ENCODE results near the gene ETNK2.

Gene ETNK2

DNA sequence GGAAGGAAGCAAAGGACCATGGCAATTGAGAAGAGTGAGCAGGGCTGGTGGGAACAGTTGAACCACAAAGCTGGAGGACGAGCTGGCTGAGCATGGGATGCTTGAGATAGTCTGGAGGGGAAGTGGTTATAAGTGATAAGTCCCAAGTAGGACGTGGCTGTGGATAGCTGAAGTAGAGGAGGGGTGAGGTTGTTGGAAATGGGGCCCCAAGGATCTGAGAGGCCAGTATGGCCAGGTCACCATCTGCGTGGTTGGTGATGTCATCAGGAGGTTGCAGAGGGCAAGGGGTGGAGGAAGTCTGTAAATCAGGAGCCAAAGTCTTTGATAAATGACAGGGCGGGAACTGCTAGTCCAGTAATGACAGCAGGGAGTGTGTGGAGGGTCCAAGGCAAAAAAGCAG is 25.3 kb upstream of the ETNK2 start:
- H3K4me3 ChIP-seq (ENCODE audit: low read depth, low read length), result no peak overlapping the region
- TF ChIP-seq, protein P1, sequence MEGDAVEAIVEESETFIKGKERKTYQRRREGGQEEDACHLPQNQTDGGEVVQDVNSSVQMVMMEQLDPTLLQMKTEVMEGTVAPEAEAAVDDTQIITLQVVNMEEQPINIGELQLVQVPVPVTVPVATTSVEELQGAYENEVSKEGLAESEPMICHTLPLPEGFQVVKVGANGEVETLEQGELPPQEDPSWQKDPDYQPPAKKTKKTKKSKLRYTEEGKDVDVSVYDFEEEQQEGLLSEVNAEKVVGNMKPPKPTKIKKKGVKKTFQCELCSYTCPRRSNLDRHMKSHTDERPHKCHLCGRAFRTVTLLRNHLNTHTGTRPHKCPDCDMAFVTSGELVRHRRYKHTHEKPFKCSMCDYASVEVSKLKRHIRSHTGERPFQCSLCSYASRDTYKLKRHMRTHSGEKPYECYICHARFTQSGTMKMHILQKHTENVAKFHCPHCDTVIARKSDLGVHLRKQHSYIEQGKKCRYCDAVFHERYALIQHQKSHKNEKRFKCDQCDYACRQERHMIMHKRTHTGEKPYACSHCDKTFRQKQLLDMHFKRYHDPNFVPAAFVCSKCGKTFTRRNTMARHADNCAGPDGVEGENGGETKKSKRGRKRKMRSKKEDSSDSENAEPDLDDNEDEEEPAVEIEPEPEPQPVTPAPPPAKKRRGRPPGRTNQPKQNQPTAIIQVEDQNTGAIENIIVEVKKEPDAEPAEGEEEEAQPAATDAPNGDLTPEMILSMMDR (IDR thresholded peaks at IDR 0.05; ENCODE audit: borderline replicate concordance, insufficient read depth, low read depth, low read length), result no peak

DNA sequence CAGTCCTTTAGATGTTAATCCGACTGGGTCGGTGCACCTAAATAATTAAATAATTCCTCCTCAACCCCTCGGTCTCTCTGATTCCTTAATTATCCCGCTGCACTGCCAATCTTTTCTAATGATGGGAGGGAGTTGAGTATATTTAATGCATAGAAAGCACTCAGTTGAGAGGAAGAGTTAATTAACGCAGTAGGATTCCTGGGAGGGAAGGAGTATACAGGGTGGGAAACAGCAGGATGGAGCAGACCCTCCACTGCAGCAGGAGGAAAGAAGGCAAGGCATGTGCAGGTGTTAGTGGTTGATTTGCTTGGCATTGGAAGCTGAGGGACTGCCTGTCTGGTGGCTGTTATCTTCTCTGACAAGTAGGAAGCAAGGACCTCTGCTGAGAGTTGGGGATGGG is 24.2 kb upstream of the ETNK2 start:
- H3K4me3 ChIP-seq (ENCODE audit: low read depth, low read length), result no peak overlapping the region

DNA sequence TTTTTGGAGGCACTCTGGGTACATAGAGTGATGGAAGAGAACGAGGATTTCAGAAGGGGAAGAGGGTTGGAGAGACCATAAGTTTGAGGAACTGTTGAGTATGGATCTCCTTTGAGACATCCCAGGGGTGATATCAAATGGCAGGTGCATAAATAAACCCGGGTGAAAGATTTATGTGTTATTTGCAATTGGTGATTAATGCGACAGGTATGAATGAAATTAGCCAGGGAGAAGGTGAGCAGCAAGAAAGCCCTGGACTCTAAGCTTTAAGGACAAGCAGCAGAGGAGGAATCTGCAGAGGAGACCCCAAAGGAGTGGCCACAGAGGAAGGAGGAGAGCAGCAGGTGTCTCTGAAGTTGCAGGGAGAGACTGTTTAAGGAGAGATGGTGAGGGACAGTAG is 23.1 kb upstream of the ETNK2 start:
- TF ChIP-seq, protein P1 (IDR thresholded peaks at IDR 0.05; ENCODE audit: borderline replicate concordance, insufficient read depth, low read depth, low read length), result no peak
- no peak overlapping the region for H3K4me3 ChIP-seq (ENCODE audit: low read depth, low read length)

More for the DNA sequence above, 24.2 kb upstream of the ETNK2 start:
- TF ChIP-seq, protein P1 (IDR thresholded peaks at IDR 0.05; ENCODE audit: borderline replicate concordance, insufficient read depth, low read depth, low read length), result no peak

DNA sequence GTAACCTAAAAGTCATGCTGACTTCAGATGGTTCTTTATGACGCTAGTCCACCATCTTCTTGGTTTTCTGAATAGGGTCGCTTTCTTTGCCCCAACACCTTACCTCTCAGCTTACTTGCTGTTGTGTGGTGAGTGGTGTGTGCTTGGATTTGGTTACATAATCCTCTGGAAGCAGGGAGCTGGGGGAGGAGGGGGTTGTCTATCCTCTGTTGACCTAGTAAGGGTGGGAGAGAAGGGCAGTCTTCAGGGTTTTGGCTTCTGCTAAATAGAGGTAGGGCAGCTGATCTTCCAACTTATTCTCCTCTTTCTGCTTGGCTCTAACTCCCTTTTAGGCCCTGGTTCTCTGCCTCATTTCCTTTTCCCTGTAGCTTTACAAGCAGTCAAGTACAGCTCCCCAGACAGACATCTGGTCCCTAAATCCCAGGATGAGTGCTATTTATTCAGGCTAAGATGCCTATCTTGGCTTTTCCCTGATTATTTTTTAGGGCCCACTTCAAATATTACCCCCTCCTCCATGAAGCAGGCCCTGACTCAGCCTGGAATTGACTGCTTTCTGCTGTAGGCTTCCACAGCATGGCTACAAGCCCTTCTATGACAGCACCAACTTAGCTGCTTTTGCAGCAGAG is 20.7 kb upstream of the ETNK2 start:
- TF ChIP-seq, protein P1 (IDR thresholded peaks at IDR 0.05; ENCODE audit: borderline replicate concordance, insufficient read depth, low read depth, low read length), result no peak
- no peak overlapping the region for H3K4me3 ChIP-seq (ENCODE audit: low read depth, low read length)

DNA sequence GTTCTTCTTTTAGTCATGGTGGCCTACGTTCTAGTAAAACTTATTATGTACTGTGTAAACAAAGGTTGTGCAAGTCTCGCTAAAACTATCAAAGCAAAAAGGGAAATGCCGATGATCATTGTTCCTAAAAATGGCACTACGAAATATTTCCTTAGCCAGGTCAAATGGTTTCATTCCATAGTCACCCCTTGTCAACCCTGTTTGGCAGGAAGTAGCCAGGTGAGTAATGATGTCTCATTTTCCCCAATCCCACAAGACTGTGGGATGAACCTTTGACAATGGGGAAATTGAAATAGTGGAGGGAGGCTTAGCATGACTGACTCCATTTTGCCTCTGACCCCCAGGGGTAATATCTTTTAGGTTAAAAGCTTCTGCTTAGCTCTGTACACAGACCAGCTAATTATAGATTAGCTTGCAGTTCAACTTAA is 19.9 kb upstream of the ETNK2 start:
- no peak overlapping the region for H3K4me3 ChIP-seq (ENCODE audit: low read depth, low read length)
- TF ChIP-seq, protein P1 (IDR thresholded peaks at IDR 0.05; ENCODE audit: borderline replicate concordance, insufficient read depth, low read depth, low read length), result no peak

DNA sequence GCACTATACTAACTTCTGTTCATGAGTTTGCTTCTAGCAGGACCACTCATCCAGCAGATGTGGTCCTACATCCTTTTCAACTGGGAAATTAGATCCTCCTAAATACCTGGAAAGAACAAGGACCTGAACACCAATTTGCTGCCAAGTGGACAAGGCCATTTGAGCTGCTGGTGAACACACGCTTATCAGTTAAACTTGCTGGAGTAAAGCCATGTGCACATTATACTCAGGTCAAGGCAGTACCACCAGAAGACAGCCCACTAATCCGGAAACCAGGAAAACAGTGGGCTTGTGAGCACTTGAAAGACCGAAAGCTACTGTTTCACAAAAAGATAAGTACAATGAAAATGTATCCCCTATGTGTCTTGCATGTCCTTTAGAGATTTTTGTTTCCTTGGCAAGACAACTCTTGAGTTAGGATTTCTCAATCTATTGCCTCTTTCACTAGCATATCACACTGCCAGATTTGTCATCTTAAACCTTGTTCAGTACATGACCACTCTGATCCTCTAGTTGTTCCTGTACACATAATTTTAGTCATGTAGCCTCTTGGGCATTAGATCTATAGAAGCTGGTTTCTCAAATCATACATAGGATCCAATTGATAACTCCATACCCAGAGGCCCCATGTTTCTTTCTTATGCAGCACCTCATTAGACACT is 18.8 kb upstream of the ETNK2 start:
- H3K4me3 ChIP-seq (ENCODE audit: low read depth, low read length), result no peak overlapping the region
- TF ChIP-seq, protein P1 (IDR thresholded peaks at IDR 0.05; ENCODE audit: borderline replicate concordance, insufficient read depth, low read depth, low read length), result no peak

DNA sequence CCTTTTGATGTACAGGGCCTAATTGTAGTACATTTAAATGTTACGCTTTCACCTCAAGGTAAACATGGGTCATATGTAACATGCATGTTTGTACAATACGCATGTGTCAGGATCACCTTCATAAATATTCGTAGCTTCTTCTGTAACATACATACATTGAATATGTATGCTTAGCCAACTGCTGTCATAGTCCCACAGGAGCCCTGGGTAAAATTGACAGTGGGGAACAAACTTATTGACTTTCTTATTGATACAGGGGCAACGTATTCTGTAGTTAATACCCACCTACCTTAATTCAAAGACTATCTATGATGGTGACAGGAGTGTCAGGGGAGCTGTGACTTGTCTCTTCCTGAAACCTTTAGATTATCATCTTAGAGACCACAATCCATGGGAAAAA is 18.0 kb upstream of the ETNK2 start:
- H3K4me3 ChIP-seq (ENCODE audit: low read depth, low read length), result no peak overlapping the region
- TF ChIP-seq, protein P1 (IDR thresholded peaks at IDR 0.05; ENCODE audit: borderline replicate concordance, insufficient read depth, low read depth, low read length), result no peak

Measured in GM12875 (cell line).